GM21529 (cell line): Measurements from ENCODE around the gene TRIM2.
"Not testable (repeated sequence)": the region's sequence is repeated elsewhere in the genome, so short reads cannot be mapped to it uniquely, and the experiment has no call there.

Experiments used
- ATAC-seq: cut with Tn5 transposase; IDR thresholded peaks from one replicate; pipeline ENCODE4 v1.9.1; 2021; ENCODE audit not compliant: unreplicated experiment

TRIM2 gene

GRCh38 chr4:153189016-153189801 lies 15.0 kb upstream of the TRIM2 start:
- no peak for ATAC-seq

GRCh38 chr4:153191795-153192363 lies 12.4 kb upstream of the TRIM2 start:
- ATAC-seq: no peak

- ATAC-seq: no peak
These were observed 6.9 kb upstream of the TRIM2 start for GRCh38 chr4:153197301-153197700.

DNA sequence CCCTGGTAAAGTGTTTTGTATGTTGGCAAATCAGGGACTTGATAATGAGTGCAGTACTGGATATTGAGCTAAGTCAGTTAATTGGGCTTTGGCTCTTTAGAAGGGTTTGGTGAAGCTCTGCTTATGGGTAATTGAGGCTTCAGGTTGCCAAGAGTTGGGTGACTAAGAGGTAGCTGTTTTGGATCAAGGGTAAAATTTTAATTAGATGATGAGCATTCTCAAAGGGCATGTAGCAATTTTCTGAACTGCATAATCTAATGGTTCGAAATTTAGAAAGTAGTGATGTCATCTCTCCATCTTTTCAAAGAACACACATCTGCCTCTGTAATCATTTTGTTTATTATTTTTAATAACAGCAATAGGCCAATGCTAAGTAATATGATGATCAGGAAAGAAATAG lies 5.5 kb upstream of the TRIM2 start:
- ATAC-seq: no peak

GRCh38 chr4:153203746-153204145 lies 497 bp upstream of the TRIM2 start:
- not testable (repeated sequence) for ATAC-seq

- no peak for ATAC-seq
These were observed 745 bp downstream of the TRIM2 start for GRCh38 chr4:153204728-153205648.

- no peak for ATAC-seq
These were observed 1.5 kb downstream of the TRIM2 start for GRCh38 chr4:153205757-153206156.

GRCh38 chr4:153206534-153206933 lies 2.3 kb downstream of the TRIM2 start:
- ATAC-seq: no peak

GRCh38 chr4:153207027-153207426 lies 2.8 kb downstream of the TRIM2 start:
- no peak for ATAC-seq

DNA sequence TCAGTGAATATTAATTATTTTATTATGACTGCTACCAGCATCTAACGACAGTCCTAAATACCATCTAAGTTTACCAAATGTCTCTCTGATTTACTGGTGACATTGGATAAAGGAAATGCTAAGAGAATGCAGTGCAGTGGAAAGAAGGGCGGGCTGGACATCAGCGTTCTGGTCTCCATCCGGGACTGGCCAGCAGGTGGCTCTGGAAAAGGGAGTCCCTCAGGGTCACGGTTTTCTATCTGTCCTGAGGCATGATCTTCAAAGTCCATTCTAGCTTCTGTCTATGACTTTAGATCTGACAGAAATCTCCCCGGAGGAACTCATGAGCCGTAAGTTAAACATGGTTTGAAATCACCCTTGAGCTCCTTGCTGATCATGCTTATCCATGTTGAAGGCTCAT lies 3.3 kb downstream of the TRIM2 start:
- no peak for ATAC-seq

GRCh38 chr4:153209410-153209809 lies 5.2 kb downstream of the TRIM2 start:
- no peak for ATAC-seq

DNA sequence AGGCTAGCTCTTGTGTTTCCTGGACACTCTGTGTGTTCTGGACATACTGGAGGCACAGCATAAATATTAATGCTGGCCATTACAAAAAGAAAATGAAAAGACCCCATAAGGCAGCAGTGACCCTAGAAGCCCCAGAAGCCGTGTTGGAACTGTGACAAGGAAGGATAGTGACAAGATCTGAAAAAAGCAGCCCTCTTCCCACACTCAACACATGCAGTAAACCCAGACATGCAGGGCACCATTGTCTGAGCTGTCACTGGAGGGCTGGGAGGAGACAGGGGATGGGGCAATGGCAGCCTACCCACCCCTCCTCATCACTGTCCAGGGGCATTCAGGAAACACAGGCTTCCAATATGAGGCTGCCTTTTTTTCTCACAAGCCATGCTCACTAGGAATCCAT lies 6.5 kb downstream of the TRIM2 start:
- ATAC-seq: no peak

DNA sequence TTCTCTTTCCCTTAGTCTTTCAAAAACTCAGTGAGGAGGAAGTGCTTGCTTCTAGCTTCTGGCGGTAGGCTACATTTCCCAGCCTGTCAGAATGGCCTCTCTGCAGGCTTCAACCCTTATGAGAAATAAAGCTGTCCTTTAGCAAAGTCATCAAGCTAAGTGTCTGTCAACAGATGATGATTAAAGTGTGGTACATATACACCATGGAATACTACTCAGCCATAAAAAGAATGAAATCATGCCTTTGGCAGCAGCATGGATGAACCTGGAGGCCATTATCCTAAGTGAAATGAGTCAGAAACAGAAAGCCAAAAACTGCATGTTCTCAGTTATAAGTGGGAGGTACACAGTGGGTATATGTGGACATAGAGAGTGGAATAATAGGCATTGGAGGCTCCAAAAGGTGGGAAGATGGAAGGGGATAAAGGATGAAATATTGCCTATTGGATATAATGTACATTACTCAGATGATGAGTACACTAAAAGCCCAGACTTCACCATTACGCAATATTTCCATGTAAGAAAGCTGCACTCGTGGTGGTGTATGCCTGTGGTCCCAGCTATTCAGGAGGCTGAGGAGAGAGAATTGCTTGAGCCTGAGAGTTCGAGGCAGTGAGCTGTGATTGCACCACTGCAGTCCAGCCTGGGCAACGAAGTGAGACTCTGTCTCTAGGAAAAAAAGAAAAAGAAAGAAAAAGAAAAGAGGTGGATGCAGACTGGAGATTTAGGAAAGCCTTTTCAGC lies 7.9 kb downstream of the TRIM2 start:
- ATAC-seq: no peak

- no peak for ATAC-seq
These were observed 8.5 kb downstream of the TRIM2 start for GRCh38 chr4:153212736-153213135.

DNA sequence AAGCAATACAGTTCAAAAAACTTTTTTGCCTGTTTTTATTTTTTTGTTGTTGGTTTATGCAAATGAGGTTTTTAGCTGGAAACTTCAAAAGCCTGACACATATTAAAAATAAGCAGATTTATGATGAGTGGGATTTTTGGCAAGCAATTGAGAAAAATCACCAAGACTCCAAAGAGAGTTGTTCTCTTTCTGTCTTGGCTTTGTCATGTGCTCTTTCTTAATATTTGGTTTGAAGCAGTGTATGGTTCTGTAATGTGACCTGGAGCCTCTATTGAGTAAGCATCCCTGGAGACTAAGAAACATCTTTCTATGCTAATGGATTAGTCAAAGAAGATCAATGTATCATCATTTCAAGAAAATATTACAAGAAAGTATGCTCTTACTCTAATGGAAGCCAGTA lies 11.7 kb downstream of the TRIM2 start:
- ATAC-seq: no peak

GRCh38 chr4:153216546-153216945 lies 12.3 kb downstream of the TRIM2 start:
- ATAC-seq: no peak

GRCh38 chr4:153217440-153217839 lies 13.2 kb downstream of the TRIM2 start:
- ATAC-seq: no peak

DNA sequence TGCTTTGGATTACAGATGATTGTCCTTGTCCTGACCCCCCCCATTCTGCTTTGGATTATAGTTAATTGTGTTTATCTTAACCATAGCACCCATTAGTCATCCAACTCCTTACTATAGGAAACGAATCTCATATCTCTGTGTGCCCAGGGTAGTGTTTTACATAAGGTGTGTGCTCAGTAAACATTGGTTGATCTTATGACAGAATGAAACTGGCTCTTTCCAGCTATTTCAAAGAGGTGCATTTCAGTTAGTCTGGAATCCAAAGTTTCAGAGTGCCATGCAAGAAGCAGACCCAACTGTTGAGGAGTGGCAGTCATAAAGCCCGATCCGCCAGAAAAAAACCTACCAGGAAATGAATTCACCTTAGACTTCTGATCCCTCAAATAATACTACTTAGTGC lies 14.7 kb downstream of the TRIM2 start:
- ATAC-seq: no peak

DNA sequence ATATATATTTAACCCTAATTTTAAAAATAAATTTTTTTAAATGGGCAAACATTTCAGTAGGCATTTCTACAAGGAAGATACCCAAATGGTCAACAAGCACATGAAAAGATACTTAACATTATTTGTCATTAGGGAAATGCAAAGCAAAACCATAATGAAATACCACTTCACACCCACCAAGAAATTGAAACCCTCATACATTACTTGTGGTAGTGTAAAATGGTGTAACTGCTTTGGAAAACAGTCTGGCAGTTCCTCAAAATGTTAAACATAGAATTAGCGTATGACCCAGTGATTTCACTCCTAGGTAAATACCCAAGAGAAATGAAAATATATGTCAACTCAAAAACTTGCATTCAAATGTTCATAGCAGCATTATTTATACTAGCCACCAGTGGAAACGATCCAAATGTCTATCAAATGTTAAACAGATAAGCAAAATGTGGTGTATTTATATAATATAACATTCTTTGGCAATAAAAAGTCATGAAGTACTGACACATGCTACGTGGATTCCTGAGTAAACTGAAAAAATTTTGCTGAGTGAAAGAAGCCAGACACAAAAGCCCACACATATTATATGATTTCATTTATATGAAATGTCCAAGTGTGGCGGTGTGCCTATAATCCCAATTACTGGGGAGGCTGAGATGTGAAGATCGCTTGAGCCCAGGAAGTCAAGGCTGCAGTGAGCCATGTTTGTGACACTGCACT lies 16.6 kb downstream of the TRIM2 start:
- no peak for ATAC-seq
